ENCODE measurements around the gene MASP1.

MASP1 gene

GRCh38 chr3:187291512-187292132 lies at the start of gene MASP1:
TSS of gene MASP1 (minus strand) at chr3:187291737. CDS start at chr3:187291632, 105 bp downstream.
- DNase-seq (ENCODE audit: low read depth in 2 of 2): no peak

DNA sequence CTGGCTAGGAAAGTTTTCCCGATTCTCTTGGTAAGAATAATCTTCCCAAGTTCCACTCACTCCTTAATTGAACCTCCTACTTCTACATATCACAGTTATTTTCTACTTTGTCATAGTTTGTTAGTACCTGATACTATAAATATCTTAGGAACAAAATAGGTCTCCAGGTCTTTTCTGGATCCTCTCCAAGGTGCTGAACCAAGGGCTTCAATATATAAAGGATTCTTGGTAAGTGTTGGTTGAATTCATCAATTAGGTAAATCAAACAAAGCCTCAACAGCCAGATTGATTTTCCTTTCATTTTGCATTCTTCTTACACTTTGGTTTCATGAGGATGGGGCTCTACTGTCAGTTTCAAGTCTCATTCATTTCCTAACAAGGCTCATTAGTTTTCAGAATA lies 49.0 kb upstream of the MASP1 start:
- no peak for DNase-seq (ENCODE audit: low read depth in 2 of 2)

DNA sequence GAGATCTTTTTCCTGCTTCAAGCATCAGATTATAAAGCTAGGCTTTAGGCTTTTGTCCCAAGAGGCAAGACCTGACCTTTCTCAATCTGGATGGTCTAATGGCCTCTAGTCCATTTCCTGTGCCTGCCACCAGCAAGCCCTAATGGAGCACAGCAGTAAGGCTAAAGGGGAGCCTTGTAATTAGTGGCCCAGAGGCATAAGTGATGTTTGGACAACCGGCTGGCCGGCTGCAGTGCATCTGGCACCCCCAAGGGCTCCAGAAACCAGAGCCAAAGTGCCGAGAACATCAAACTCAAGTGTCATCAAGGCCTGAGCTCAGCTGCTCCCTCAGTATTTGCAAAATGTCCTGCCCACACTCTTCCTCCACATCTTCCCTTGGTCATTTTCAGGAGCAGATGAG lies 44.8 kb upstream of the MASP1 start:
- no peak for DNase-seq (ENCODE audit: low read depth in 2 of 2)

DNA sequence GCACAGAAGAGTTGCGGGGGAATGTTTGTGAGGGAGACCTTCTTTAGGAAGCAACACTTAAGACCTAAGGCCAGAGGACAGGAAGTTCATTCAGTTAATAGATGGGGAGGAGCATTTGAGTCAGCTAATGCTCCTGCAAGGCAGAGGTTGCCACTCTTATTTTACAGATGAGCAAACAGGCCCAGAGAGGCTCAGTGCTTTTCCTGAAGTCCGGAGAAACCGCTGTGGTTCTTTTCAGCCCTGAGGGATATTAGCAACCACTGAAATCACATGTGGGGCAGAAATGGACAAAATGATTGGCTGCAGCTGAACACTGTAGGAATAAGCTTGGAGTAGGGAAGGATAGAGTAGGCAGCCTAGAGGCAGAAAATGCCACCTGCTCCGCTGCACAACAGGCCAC lies 43.4 kb upstream of the MASP1 start:
- DNase-seq (ENCODE audit: low read depth in 2 of 2): no peak

DNA sequence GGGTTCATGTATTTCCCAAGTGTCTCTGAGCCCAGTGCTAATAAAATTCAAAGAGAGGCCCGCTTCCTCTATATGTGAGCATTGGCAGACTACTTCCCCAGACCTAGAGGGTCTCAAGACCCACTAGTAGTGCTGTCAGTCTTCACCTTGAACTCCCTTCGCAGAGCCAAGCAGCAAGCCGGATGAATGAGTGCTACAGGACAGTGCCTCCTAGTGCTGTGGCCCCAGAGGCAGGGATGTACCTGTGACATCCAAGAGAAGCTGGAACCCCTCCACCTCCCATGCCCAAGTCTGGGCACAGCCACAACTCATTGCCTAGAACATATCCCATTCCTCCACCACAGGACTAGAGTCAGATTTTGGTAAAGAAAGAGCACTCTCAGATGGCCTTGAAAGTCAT lies 37.2 kb upstream of the MASP1 start:
- no peak for DNase-seq (ENCODE audit: low read depth in 2 of 2)

DNA sequence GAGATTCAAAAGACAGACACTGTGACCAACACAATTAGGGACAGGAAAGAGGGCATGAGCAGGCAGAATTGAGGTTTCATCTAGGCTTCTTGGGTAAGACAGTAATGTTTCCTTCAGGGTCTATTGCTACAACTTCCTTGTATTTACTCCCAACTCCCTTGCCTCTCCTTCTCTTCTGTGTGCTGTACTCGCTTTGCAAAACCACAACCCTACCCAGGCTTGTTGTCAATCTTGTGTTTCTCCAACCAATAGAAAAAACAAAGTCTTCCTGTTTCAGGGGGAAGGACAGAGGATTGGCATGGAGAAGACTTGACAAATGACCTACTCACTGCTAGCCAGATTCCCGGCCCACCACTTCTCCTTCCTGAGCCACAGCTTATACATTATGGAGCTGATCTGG lies 36.3 kb upstream of the MASP1 start:
- no peak for DNase-seq (ENCODE audit: low read depth in 2 of 2)

GRCh38 chr3:187325632-187326031 lies 34.1 kb upstream of the MASP1 start:
- no peak for DNase-seq (ENCODE audit: low read depth in 2 of 2)

DNA sequence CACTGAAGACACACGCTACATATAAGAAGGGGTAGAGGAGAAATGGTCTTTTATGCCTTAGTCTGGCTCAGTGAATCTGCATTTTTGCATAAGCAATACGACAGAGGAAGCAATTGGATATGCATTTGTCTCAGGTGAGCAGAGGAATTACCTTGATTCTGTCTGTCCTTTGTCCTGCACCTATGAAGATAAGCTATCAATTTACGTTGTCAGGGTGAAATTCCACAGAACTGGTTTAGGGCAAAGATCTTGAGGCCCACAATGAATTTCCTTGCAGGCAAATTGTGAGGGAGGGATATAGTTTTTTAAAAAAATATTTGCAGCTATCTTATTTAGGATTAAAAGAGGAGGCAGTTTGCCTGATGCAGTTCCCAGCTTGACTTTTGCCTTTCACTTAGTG lies 31.6 kb upstream of the MASP1 start:
- no peak for DNase-seq (ENCODE audit: low read depth in 2 of 2)

DNA sequence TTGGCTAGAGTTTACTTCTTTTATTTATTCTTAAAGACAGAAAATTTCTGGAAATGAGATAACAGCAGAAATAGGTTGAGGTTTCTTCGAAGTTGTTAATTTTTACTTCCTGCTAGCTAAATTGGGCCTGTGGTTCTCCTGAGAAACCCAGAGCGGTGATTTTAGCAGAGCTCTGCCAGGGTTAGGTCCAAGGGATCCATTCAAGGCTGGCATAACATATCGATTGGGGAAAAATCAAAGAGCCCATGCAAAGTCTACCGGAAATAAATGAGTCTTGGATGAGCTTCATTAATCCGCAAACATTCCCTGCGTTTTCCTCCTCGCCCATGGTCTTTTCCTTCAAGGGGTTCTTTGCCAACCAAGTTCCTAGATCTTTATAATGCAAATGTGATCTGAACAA lies 30.8 kb upstream of the MASP1 start:
- no peak for DNase-seq (ENCODE audit: low read depth in 2 of 2)

GRCh38 chr3:187321766-187322165 lies 30.2 kb upstream of the MASP1 start:
- DNase-seq (ENCODE audit: low read depth in 2 of 2): no peak

DNA sequence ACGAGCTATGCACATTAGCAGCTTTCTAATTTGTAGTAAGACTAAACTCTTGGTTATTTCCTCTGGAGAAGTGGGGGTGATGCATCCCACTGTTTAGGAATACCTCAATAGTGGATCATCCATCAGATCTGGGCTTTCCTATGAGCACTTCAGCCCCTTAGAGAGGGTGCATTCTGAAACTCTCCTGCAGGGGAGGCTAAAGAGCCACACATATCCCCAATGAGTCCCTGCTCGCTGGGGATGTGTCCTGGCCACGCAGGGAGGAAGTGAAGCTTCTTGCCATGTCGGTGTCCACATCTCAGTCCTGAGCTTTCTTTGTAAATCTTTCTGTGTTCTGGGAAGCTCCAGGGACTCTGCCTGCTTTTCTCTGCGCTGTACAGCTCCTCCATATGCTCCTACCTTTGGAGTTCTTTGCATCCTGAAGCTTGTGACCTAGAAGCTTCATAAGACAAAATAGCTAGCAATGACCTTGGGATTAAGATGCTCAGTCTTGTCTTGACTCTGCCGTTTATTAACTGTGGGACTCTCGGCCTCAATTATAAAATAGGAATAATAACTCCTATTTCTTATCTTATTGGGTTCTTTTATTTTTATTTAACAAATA lies 28.3 kb upstream of the MASP1 start:
- DNase-seq (ENCODE audit: low read depth in 2 of 2): peak in 1 of 2 donors; percentile 13

DNA sequence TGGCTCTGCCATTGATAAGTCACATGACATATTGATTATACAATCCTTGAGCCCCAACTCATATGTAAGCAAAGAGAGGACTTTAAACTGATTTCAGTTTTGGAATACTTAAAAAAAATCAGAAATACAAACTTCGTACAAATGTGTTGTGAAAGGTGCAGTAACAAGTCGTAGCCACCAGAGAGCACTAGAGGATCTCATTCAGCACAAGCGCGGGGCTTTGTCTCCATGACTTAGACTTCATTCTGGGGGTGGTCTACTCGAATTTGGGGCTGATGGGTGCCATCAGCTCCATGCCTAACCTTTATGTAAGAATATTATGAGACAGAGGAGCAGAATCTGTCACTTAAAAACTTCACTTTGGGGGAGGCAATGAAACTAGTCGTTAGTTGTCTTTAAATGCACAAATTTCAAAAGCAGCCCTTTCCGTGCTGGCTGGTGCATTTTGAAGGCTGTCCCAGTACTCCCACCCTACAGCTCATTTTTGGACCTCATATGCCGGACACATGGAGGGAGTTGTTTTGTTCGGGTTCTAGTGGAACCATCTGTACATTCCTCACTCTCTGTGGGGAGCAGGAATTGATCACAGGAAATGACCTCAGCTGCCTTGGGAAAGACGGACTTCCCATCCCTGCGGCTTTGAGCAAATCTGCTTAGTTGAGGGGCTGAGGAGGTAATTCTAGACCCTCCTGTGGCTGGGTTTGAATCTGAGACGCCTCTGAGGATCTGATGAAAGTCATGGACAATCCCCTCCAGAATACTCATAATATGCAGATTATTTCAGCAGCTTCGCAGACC lies 27.5 kb upstream of the MASP1 start:
- peak in 1 of 2 donors; percentile 10 for DNase-seq (ENCODE audit: low read depth in 2 of 2)

- no peak for DNase-seq (ENCODE audit: low read depth in 2 of 2)
These were observed 24.3 kb upstream of the MASP1 start for GRCh38 chr3:187315872-187316271.

GRCh38 chr3:187314176-187314575 lies 22.6 kb upstream of the MASP1 start:
- no peak for DNase-seq (ENCODE audit: low read depth in 2 of 2)

- no peak for DNase-seq (ENCODE audit: low read depth in 2 of 2)
These were observed 19.5 kb upstream of the MASP1 start for GRCh38 chr3:187310954-187311470.

- DNase-seq (ENCODE audit: low read depth in 2 of 2): no peak
These were observed 18.7 kb upstream of the MASP1 start for GRCh38 chr3:187310226-187310625.

- DNase-seq (ENCODE audit: low read depth in 2 of 2): no peak
These were observed 14.3 kb upstream of the MASP1 start for GRCh38 chr3:187305881-187306280.

DNA sequence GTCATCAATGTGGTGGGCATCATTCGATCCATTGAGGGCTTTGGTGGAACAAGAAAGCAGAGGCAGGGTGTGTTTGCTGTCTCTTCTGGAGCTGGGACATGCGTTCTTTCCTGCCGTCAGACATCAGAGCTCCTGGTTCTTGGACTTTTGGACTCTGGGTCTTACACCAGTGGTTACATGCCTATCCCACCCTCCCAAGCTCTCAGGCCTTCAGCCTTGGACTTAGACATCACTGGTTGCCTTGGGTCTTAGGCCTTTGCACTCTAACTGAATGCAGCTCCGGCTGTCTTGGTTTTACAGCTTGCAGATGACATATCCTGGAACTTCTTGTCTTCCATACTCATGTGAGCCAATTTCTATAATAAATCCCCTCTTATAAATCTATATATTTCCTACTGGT lies 8.1 kb upstream of the MASP1 start:
- no peak for DNase-seq (ENCODE audit: low read depth in 2 of 2)

DNA sequence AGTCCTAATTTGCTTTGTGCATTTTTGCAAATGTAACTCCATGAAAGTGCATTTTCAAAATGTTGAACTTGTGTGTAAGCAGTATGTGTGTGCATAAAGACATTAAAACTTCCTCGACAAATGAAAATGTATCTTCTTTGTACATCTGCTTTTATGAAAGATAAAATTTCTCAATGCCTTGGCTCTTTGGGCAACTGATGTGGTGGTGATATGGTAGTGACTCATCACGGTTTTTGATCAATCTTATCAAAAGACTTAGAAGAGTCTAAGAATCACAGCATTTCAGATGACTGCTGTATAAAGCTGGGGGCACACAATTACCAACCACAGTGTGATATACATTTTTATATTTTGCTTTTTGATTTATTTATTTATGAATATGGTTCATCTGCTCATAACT lies 5.4 kb upstream of the MASP1 start:
- no peak for DNase-seq (ENCODE audit: low read depth in 2 of 2)

- DNase-seq (ENCODE audit: low read depth in 2 of 2): no peak
These were observed 4.5 kb upstream of the MASP1 start for GRCh38 chr3:187296058-187296457.

DNA sequence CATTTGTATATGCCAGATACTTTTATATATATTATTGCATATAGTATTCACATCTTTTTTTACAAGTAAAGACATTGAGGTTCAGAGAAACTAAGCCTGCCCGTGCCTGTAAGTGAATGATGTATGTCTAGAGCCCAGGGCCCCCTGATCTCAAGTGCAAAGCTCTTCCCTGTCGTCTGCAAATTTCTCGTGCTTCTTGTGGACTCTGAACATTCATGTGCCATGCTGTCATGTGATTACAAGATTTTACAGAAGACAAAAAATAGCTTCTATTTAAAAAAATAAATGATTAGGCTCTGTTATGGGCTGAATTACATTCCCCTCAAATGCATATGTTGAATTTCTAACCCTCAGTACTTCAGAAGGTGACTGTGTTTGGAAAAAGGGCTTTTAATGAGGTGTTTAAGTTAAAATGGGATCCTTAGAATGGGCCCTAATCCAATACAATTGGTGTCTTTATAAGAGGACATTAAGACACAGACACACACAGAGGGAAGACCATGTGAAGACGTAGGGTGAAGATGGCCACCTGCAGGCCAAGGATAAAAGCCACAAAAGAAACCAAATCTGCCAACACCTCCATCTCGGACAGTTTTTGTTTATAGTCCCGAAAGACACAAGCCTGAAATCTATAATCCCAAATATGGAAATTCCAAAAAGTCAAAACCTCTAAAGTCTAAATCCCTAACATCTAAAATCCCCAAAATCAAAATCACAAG lies 3.9 kb upstream of the MASP1 start:
- no peak for DNase-seq (ENCODE audit: low read depth in 2 of 2)

All from stimulated activated CD8-positive, alpha-beta memory T cell treated with anti-CD3 and anti-CD28 coated beads, Interleukin-15, amount 100 ng/mL, for 4 hours (primary cell).